AG04450 (cell line): Measurements from ENCODE around the gene UBXN7. TPM values are rescaled to one million over a fixed set of nuclear protein-coding genes. Genes with fewer than 3 reads are reported as not detected.
"Not testable (repeated sequence)": the region's sequence is repeated elsewhere in the genome, so short reads cannot be mapped to it uniquely, and the experiment has no call there.

Source experiments
- CTCF ChIA-PET: fragments of 300-600, 350-600 bp; formaldehyde crosslinking; extraction: SDS; loops from one replicate; lab custom pipeline; 2022; ENCODE audit warnings: antibody characterized with exemption, inconsistent platforms; lab: Charles Lee
- POLR2A ChIA-PET: fragments of 350-600 bp; formaldehyde crosslinking; extraction: SDS; loops from one replicate; lab custom pipeline; 2021; ENCODE audit warnings: antibody characterized with exemption, inconsistent platforms; lab: Yijun Ruan, JAX
- DNase-seq: peaks from one replicate; pipeline ENCODE4 v3.0.0-alpha.2; 2011; ENCODE audit warnings: low read depth, low spot score
- H3K27ac ChIP-seq: one replicate; pipeline ENCODE4 v1.5.1; 2012; ENCODE audit warnings: low read depth, low read length, control low read depth
- H3K27me3 ChIP-seq: one replicate; pipeline ENCODE4 v1.6.0; 2012; ENCODE audit warnings: low read length; ENCODE audit not compliant: control insufficient read depth, insufficient read depth
- H3K4me3 ChIP-seq: 2 replicates; pipeline ENCODE4 v1.5.1; 2011; ENCODE audit warnings: mild to moderate bottlenecking, low read depth, low read length, control low read depth
- H3K9me3 ChIP-seq: 2 replicates; pipeline ENCODE4 v1.5.1; 2012; ENCODE audit warnings: low read length; ENCODE audit not compliant: control insufficient read depth, insufficient read depth
- CTCF ChIP-seq: IDR thresholded peaks from 2 replicates; pipeline ENCODE4 v1.5.1; 2011; ENCODE audit warnings: low read depth, low read length, control low read depth, inconsistent platforms
- polyA plus RNA-seq: library from polyadenylated mRNA; depleted of rRNA; stranded (reverse); fragments of >200 nt; gene quantifications from 2 replicates; pipeline ENCODE4 v1.2.3, GENCODE V29; 2011

Gene UBXN7
- polyA plus RNA-seq, 1 experiment: 28.6 TPM

GRCh38 chr3:196385446-196385845 is 46.8 kb downstream of the UBXN7 start:
- H3K4me3 ChIP-seq, H3K27me3 ChIP-seq, CTCF ChIA-PET, H3K27ac ChIP-seq, DNase-seq, POLR2A ChIA-PET: not testable (repeated sequence)
- H3K9me3 ChIP-seq: peaks cover 11% of the 10 kb centered on the region

- Histone ChIP-seq H3K4me3 (no peak overlapping the region), H3K9me3 (peaks cover 4% of the 10 kb centered on the region; the same call in 1 of the 2 replicates), H3K27ac (no peak overlapping the region), H3K27me3 (no peaks in the 10 kb centered on the region)
- no peak for DNase-seq
- ChIA-PET CTCF (no interaction called here), POLR2A (interaction anchor here (0.5 kb wide), 1 partner anchor 55 kb away, joined by 3 read pairs; no protein-coding TSS in a partner anchor)
- no peak for TF ChIP-seq CTCF
These were observed 53.9 kb downstream of the UBXN7 start for GRCh38 chr3:196378146-196378841.

- no peaks in the 10 kb centered on the region for H3K27me3 ChIP-seq
- H3K27ac ChIP-seq: no peak overlapping the region
- DNase-seq: no peak
- ChIA-PET CTCF (no interaction called here), POLR2A (interaction anchor here (0.5 kb wide), 1 partner anchor 56 kb away, joined by 3 read pairs; no protein-coding TSS in a partner anchor)
- H3K9me3 ChIP-seq: peaks cover 4% of the 10 kb centered on the region; the same call in 1 of the 2 replicates
- TF ChIP-seq CTCF: no peak
- no peak overlapping the region for H3K4me3 ChIP-seq
These were observed 54.9 kb downstream of the UBXN7 start for GRCh38 chr3:196377321-196377720.

GRCh38 chr3:196365736-196366135 is 66.5 kb downstream of the UBXN7 start:
- H3K27me3 ChIP-seq: no peaks in the 10 kb centered on the region
- H3K9me3 ChIP-seq: no peaks in the 10 kb centered on the region
- POLR2A ChIA-PET: no interaction called here
- no peak for TF ChIP-seq CTCF
- CTCF ChIA-PET: interaction anchor here (1.4 kb wide), 1 partner anchor 163 kb away, joined by 6 read pairs; no protein-coding TSS in a partner anchor
- no peak overlapping the region for H3K27ac ChIP-seq
- no peak for DNase-seq
- H3K4me3 ChIP-seq: no peak overlapping the region

GRCh38 chr3:196360586-196360985 is 71.6 kb downstream of the UBXN7 start:
- H3K27me3 ChIP-seq: no peaks in the 10 kb centered on the region
- H3K4me3 ChIP-seq: no peak overlapping the region
- POLR2A ChIA-PET: no interaction called here
- H3K27ac ChIP-seq: no peak overlapping the region
- CTCF ChIA-PET: no interaction called here
- TF ChIP-seq CTCF: no peak
- H3K9me3 ChIP-seq: no peaks in the 10 kb centered on the region
- DNase-seq: no peak

GRCh38 chr3:196358540-196358939 is 73.7 kb downstream of the UBXN7 start:
- CTCF ChIA-PET, H3K27me3 ChIP-seq: not testable (repeated sequence)

More at GRCh38 chr3:196358540-196358939, 73.7 kb downstream of the UBXN7 start:
- H3K27ac ChIP-seq, POLR2A ChIA-PET, H3K9me3 ChIP-seq, H3K4me3 ChIP-seq, DNase-seq: not testable (repeated sequence)
